ENCODE measurements around the gene LRBA.
"Not testable (repeated sequence)": the region's sequence is repeated elsewhere in the genome, so short reads cannot be mapped to it uniquely, and the experiment has no call there.

Gene LRBA

GRCh38 chr4:150750824-150751223, 264.3 kb downstream of the LRBA start:
- H3K4me3 ChIP-seq: no peak overlapping the region

GRCh38 chr4:150746156-150746555, 268.9 kb downstream of the LRBA start:
- no peak for DNase-seq (ENCODE audit: low spot score)
- TF ChIP-seq CTCF (IDR thresholded peaks at IDR 0.05): no peak
- H3K4me3 ChIP-seq: no peak overlapping the region
- no peak overlapping the region for H3K27ac ChIP-seq

More at GRCh38 chr4:150750824-150751223, 264.3 kb downstream of the LRBA start:
- no peak for TF ChIP-seq CTCF (IDR thresholded peaks at IDR 0.05)
- DNase-seq (ENCODE audit: low spot score): no peak
- no peak overlapping the region for H3K27ac ChIP-seq

GRCh38 chr4:150744570-150744969, 270.5 kb downstream of the LRBA start:
- DNase-seq (ENCODE audit: low spot score): no peak
- Histone ChIP-seq H3K4me3 (no peak overlapping the region), H3K27ac (no peak overlapping the region)
- TF ChIP-seq CTCF (IDR thresholded peaks at IDR 0.05): no peak

GRCh38 chr4:150743564-150744342, 271.3 kb downstream of the LRBA start:
- no peak for DNase-seq (ENCODE audit: low spot score)
- H3K27ac ChIP-seq: no peak overlapping the region
- TF ChIP-seq CTCF (IDR thresholded peaks at IDR 0.05): no peak
- no peak overlapping the region for H3K4me3 ChIP-seq

- H3K4me3 ChIP-seq; DNase-seq (ENCODE audit: low spot score); H3K27ac ChIP-seq: not testable (repeated sequence)
Observed at GRCh38 chr4:150742930-150743329, 272.2 kb downstream of the LRBA start.

GRCh38 chr4:150739591-150739990, 275.5 kb downstream of the LRBA start:
- H3K4me3 ChIP-seq: no peak overlapping the region
- no peak for TF ChIP-seq CTCF (IDR thresholded peaks at IDR 0.05)
- no peak for DNase-seq (ENCODE audit: low spot score)
- no peak overlapping the region for H3K27ac ChIP-seq

GRCh38 chr4:150725957-150726523, 289.0 kb downstream of the LRBA start:
- no peak for TF ChIP-seq CTCF (IDR thresholded peaks at IDR 0.05)

More at GRCh38 chr4:150725957-150726523, 289.0 kb downstream of the LRBA start:
- H3K4me3 ChIP-seq: no peak overlapping the region
- DNase-seq (ENCODE audit: low spot score): no peak
- no peak overlapping the region for H3K27ac ChIP-seq
